ENCODE results near the gene POLR2B.
A peak's percentile ranks its signal among the peaks of the same experiment; 100 is the strongest.
"Not testable (repeated sequence)": the region's sequence is repeated elsewhere in the genome, so short reads cannot be mapped to it uniquely, and the experiment has no call there.

The POLR2B gene

DNA sequence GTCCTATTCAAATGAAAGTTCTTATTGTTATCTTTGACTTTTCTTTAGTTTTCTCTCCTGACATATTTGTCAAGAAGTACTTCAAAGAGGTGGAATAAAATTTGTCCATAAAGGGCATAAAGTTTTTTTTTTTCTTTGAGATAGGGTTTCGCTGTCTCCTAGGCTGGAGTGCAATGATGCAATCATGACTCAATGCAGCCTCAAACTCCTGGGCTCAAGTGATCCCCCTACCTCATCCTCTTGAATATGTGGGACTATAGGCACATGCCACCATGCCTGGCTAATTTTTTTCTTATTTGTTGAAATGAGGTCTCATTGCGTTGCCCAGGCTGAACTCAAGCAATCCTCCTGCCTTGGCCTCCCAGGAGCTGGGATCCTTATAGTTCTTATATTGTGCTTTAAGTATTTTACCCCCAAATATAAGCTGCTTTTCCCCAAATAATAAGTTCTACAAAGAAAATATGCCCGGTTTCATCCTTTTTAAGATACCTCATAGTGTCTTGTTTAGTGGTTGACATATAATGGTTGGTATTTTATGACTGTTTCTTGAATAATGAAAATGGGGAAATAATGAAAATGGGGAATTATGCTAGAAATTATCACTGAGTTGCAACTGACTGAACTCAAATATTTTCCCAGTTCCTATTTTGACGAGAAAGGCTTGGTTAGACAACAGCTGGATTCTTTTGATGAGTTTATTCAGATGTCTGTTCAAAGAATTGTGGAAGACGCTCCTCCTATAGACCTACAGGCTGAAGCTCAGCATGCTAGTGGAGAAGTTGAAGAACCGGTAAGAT, 11.6 kb downstream of the POLR2B start:
- no peak for DNase-seq

DNA sequence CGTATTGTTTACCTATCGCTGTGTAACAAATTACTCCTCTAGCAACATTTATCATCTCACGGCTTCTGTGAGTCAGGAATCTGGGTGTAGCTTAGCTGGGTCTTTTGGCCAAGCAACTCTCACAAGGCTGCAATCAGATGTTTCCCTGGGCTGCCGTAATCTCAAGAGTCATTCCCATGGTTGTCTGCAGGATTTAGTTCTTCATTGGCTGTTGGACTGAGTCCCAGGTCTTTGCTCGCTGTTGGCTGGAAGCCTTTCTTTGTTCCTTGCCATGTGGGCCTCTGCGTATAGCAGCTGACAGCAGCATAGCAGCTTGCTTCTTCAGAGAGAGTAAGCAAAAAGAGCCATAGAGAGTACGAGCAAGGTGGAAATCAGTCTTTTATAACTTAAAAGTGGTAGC, 16.8 kb downstream of the POLR2B start:
- DNase-seq = no peak

GRCh38 chr4:56999751-57000150, 21.1 kb downstream of the POLR2B start:
- DNase-seq = no peak

DNA sequence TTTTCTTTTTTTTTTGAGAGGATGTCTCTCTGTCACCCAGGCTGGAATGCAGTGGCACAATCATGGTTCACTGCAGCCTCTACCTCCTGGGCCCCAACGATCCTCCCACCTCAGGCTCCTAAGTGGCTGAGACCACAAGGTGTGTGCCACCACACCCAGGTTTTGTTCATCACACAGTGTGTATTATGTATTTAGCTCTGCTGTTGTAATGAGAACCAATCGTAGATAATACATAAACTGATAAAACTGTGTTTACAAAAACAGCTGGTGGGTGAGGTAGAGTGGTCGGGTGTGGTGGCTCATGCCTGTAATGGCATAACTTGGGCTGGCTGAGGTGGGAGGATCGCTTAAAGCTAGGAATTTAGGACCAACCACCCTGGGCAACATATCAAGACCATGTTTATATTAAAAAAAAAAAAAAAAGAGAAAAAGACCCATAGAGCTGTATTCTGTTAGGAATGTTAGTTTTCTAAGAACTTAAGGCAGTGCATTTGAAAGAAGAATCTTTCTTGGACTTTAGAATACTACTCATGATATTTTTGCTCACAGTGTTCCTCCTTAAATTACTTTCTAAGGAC, 34.9 kb downstream of the POLR2B start:
- no peak for DNase-seq

GRCh38 chr4:57018980-57019379, 40.3 kb downstream of the POLR2B start:
- no peak for DNase-seq

GRCh38 chr4:57020467-57021101, 41.9 kb downstream of the POLR2B start:
- no peak for DNase-seq

GRCh38 chr4:57023104-57023503, 44.4 kb downstream of the POLR2B start:
- DNase-seq = no peak

- no peak for DNase-seq
Measured at GRCh38 chr4:57034520-57034919, 55.8 kb downstream of the POLR2B start.

- peak; percentile 38 for DNase-seq
Measured at GRCh38 chr4:57037982-57038604, 59.4 kb downstream of the POLR2B start.

GRCh38 chr4:57039345-57039744, 60.6 kb downstream of the POLR2B start:
- no peak for DNase-seq

DNA sequence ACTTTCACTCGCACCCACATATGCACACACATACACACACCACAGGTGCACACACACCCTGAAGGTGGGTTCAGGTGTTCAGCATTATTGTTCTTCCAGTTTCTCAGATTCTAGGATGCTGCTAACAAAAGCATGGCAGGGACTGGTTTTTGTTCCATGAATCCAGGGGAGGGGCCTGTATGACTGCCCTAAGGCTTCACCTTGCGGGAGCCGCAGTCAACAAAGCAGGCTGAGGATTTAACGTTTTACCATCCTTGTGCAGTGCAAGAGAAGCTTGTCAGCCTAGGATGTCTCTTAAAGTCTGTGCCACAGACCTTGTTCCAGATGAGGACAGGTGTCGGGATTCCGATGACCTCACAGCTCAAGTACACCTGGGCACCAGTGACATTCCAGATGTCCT, 61.8 kb downstream of the POLR2B start:
- DNase-seq = no peak

DNA sequence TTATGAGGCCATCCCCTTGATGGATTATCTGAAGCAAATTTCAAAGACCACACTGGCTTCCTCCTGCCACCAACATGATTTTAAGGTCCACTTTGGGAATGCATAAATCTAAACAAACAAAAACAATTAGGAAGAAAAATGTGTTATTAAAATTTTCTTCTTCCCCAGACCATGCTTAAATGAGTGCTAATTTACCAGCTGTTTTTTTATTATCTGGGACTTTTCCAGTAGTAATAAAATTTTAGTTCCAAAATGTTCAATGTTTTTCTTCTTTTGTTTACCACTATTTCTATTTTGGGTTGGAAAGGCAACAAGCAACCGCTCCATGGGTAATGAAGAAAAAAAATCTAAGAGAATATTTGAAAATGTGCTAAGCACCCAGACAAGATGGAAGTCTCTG, 62.3 kb downstream of the POLR2B start:
- DNase-seq = no peak

GRCh38 chr4:57042711-57043169, 64.0 kb downstream of the POLR2B start:
- DNase-seq = no peak

DNA sequence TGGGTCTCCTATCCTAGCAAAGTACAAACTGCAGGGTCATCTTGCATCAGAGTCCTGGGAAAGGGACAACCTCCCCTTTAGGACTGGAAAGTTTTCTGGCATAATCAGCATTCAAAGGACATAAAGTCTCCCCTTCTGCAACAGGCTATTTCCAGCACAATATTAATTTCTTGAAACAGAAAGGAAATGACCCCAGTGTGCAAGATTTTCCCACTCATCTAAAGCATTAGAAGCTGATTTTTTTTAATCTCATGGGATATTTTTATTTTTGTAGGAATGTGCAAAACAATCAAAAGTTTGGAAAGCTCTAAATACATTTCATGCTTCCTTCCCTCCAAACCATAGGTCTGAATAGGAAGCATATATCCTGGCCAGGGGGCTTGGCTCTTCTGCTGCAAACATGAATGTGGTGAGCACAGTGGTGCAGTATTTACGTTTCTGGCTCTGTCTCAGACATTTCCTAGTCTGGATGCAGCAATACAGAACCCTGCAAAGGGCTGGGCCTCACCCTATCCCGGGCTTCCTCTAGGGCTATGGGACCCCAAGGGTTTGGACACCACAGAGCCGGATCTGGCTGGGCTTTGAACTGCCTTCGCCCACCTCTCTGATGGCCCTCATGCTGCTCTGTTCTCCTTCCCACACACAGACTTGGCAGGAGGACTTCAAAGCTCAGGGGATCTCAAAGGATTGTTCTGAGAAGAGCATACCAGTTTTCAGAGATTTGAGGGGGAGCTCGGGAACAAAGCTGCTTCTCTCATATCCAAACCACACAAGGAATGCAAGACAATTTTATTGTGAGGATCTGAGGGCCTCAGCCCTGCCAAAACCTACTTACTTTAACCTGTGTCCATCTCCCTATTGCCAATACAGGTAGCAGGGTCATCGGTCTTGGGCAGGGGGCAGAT, 64.9 kb downstream of the POLR2B start:
- DNase-seq = no peak

GRCh38 chr4:57044279-57044678, 65.6 kb downstream of the POLR2B start:
- DNase-seq = no peak

GRCh38 chr4:57044996-57045395, 66.3 kb downstream of the POLR2B start:
- DNase-seq = no peak

DNA sequence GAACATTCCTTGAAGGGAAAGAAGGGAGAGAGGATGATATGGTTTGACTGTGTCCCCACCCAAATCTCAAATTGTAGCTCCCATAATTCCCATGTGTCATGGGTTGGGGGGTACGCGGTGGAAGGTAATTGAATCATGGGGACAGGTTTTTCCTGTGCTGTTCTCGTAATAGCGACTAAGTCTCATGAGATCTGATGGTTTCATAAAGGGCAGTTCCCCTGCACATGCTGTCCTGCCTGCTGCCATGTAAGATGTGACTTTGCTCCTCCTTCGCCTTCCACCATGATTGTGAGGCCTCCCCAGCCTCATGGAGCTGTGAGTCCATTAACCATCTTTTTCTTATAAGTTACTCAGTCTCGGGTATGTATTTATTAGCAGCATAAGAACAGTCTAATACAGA, 68.3 kb downstream of the POLR2B start:
- not testable (repeated sequence) for DNase-seq

- no peak for DNase-seq
Measured at GRCh38 chr4:57048590-57049304, 70.1 kb downstream of the POLR2B start.

GRCh38 chr4:57051095-57051494, 72.4 kb downstream of the POLR2B start:
- no peak for DNase-seq

DNA sequence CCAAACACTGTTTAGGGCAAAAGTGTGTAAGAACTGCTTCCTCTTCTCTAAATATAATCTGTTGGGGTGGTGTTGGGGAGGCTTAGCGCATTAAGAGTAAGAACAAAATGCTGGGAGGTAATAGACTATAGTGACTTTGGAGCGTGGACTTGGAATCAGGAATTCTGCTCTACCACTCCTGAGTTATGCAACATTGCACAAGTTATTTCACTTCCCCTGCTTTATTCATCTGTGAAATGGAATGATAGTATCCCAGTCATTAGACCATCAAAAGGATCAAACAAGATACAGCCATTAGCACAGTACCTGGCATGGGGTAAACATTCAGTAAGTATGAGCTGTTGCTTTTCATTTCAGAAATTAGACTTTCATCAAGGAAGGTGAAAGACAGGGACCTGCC, 72.8 kb downstream of the POLR2B start:
- DNase-seq = no peak

GRCh38 chr4:57053508-57053907, 74.8 kb downstream of the POLR2B start:
- no peak for DNase-seq

- DNase-seq = no peak
Measured at GRCh38 chr4:57055886-57056285, 77.2 kb downstream of the POLR2B start.
